Measurements from ENCODE around the gene C2CD2. TPM values are rescaled to one million over a fixed set of nuclear protein-coding genes. Genes with fewer than 3 reads are reported as not detected.

C2CD2 gene
- 1 to 10 TPM; 1.7 to 7.2 (median 2.4) TPM for total RNA-seq

- in situ Hi-C loops (cut with MboI; ENCODE audit: low sequenced_read_pairs in 4 of 4) (no loop called here), intact Hi-C loops (cut with DNase I; ENCODE audit: low total_unique reads) (loop anchor here (1.0 to 10.0 kb wide), 2 partner anchors 55 to 281 kb away; no protein-coding TSS in a partner anchor)
- Histone ChIP-seq H3K4me1 (peaks cover 33 to 38% of the 10 kb centered on the region in 2 donors), H3K4me3 (peak within 1 kb of the TSS; percentile 61 to 68 (median 62)), H3K9me3 (no peaks in the 10 kb centered on the region), H3K27ac (peak within 1 kb of the TSS; percentile 53 to 71 (median 64)), H3K36me3 (no peaks in the 10 kb centered on the region), H3K27me3 (peaks cover 0 to 17% (median 0%) of the 10 kb centered on the region in 3 donors)
- peak; percentile 56 to 60 for TF ChIP-seq POLR2A (IDR thresholded peaks at IDR 0.05)
- TF ChIP-seq CTCF (IDR thresholded peaks at IDR 0.05 in 4 of 5, conservative IDR thresholded peaks at IDR 0.05 in 1 of 5) = no peak
- ATAC-seq (peak; percentile 60 to 67), DNase-seq (no peak)
Measured at GRCh38 chr21:41953831-41954653, at the start of gene C2CD2. TSS of gene C2CD2 (minus strand) at chr21:41954018. CDS start at chr21:41953648, 370 bp downstream.

DNA sequence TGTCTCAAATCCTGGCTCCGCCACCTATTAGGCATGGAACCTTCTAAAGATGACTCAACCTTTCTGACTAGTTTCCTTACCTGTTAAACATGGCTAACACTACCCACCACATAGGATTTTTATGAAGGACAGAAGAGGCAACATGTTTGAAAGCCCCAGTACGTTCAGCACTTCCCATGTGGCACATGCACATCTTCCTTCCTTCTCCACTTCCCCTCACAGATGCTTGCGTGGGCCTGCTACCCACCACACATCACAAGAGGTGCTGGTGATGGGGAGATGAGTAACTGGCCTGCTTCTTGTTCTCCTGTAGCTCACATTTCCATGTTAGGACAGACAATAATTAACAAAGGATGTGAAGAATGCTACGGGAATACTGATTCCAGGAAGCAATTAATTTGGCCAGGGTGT, 49.2 kb upstream of the C2CD2 start:
- Histone ChIP-seq H3K27me3 (no peaks in the 10 kb centered on the region), H3K36me3 (no peaks in the 10 kb centered on the region), H3K27ac (no peak overlapping the region), H3K4me3 (no peak overlapping the region), H3K4me1 (peaks cover 0 to 12% of the 10 kb centered on the region in 2 donors), H3K9me3 (no peaks in the 10 kb centered on the region)
- ATAC-seq (no peak), DNase-seq (no peak)
- in situ Hi-C loops (cut with MboI; ENCODE audit: low sequenced_read_pairs in 4 of 4) = loop anchor here in 1 of 4 donors (25.0 kb wide), 1 partner anchor 109 kb away; no protein-coding TSS in a partner anchor
- TF ChIP-seq POLR2A (IDR thresholded peaks at IDR 0.05) (no peak), CTCF (IDR thresholded peaks at IDR 0.05 in 4 of 5, conservative IDR thresholded peaks at IDR 0.05 in 1 of 5) (no peak)
- intact Hi-C loops (cut with DNase I; ENCODE audit: low total_unique reads) = no loop called here

DNA sequence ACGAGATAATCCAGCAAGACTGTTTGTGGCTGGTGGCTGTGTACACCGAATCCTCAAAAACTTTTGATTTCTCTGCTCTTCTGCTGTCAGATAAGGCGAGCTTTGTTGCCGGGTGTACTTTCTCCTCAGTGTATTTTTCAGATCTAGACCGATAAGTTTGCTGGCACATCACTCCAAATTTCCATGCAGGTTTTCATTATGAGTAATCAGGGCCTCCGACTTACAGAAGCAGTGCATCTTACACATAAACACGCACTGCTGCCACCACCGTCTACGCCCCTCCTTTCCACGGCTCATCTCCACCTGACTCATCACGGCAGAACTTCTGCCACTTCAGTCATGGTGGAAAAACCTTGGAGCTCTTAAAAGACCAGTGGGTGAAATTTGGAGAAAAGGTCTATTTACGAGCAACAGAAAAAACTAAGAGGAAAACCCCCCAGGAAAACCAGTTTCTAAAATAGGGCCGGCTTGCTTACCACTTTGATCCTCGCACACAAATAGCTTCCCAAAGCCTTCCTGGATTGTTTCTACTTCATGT, 48.7 kb upstream of the C2CD2 start:
- Histone ChIP-seq H3K27me3 (no peaks in the 10 kb centered on the region), H3K4me1 (peaks cover 0 to 14% of the 10 kb centered on the region in 2 donors), H3K9me3 (no peaks in the 10 kb centered on the region), H3K36me3 (no peaks in the 10 kb centered on the region), H3K4me3 (no peak overlapping the region), H3K27ac (no peak overlapping the region)
- TF ChIP-seq CTCF (IDR thresholded peaks at IDR 0.05 in 4 of 5, conservative IDR thresholded peaks at IDR 0.05 in 1 of 5) (no peak), POLR2A (IDR thresholded peaks at IDR 0.05) (no peak)
- DNase-seq = no peak
- intact Hi-C loops (cut with DNase I; ENCODE audit: low total_unique reads) = no loop called here
- no peak for ATAC-seq
- in situ Hi-C loops (cut with MboI; ENCODE audit: low sequenced_read_pairs in 4 of 4) = loop anchor here in 1 of 4 donors (25.0 kb wide), 1 partner anchor 110 kb away; no protein-coding TSS in a partner anchor

GRCh38 chr21:42001781-42002180, 48.0 kb upstream of the C2CD2 start:
- H3K27ac ChIP-seq = no peak overlapping the region
- H3K36me3 ChIP-seq = no peaks in the 10 kb centered on the region
- no peaks in the 10 kb centered on the region for H3K9me3 ChIP-seq
- intact Hi-C loops (cut with DNase I; ENCODE audit: low total_unique reads) (no loop called here), in situ Hi-C loops (cut with MboI; ENCODE audit: low sequenced_read_pairs in 4 of 4) (loop anchor here in 1 of 4 donors (25.0 kb wide), 1 partner anchor 111 kb away; no protein-coding TSS in a partner anchor)
- no peaks in the 10 kb centered on the region for H3K27me3 ChIP-seq
- no peak overlapping the region for H3K4me3 ChIP-seq
- peaks cover 0 to 13% of the 10 kb centered on the region in 2 donors for H3K4me1 ChIP-seq
- no peak for ATAC-seq
- TF ChIP-seq POLR2A (IDR thresholded peaks at IDR 0.05) (no peak), CTCF (IDR thresholded peaks at IDR 0.05 in 4 of 5, conservative IDR thresholded peaks at IDR 0.05 in 1 of 5) (no peak)
- no peak for DNase-seq

All from gastrocnemius medialis (tissue), 4 donors.